RWPE2 (cell line): Measurements from ENCODE around the gene ANHX.

ENCODE experiments used
- ATAC-seq: fragments of 200-7000 bp; cut with Tn5 transposase; 3 replicates; pipeline ENCODE4 v1.9.1; 2021; ENCODE audit warnings: low read depth
- DNase-seq: peaks from one replicate; pipeline ENCODE4 v3.0.0-alpha.2; 2020; ENCODE audit warnings: low spot score
- H3K27ac ChIP-seq: fragments of 450-650 bp; 2 replicates; pipeline ENCODE4 v1.5.1; 2017; ENCODE audit warnings: mild to moderate bottlenecking; ENCODE audit not compliant: poor library complexity, severe bottlenecking
- H3K27me3 ChIP-seq: fragments of 250-450 bp; sonication (Bioruptor Pico); 2 replicates; pipeline ENCODE4 v1.5.1; 2021; ENCODE audit warnings: mild to moderate bottlenecking, moderate library complexity; ENCODE audit not compliant: insufficient read depth, poor library complexity, severe bottlenecking
- H3K36me3 ChIP-seq: fragments of 250-450 bp; sonication (Bioruptor Pico); 2 replicates; pipeline ENCODE4 v1.5.1; 2020; ENCODE audit warnings: low read depth, mild to moderate bottlenecking, moderate library complexity
- H3K4me1 ChIP-seq: fragments of 250-450 bp; sonication (Bioruptor Pico); 2 replicates; pipeline ENCODE4 v1.5.1; 2021; ENCODE audit warnings: mild to moderate bottlenecking, moderate library complexity; ENCODE audit not compliant: insufficient read depth, poor library complexity, severe bottlenecking
- H3K4me3 ChIP-seq: fragments of 250-450 bp; sonication (Bioruptor Pico); 2 replicates; pipeline ENCODE4 v1.5.1; 2021; ENCODE audit warnings: mild to moderate bottlenecking, moderate library complexity; ENCODE audit not compliant: severe bottlenecking
- H3K9me3 ChIP-seq: fragments of 250-450 bp; sonication (Bioruptor Pico); 2 replicates; pipeline ENCODE4 v1.5.1; 2021; ENCODE audit warnings: mild to moderate bottlenecking, moderate library complexity; ENCODE audit not compliant: severe bottlenecking
- CTCF ChIP-seq: fragments of 450-650 bp; IDR thresholded peaks from one replicate; pipeline ENCODE4 v1.5.1; 2017; ENCODE audit warnings: mild to moderate bottlenecking, moderate library complexity; ENCODE audit not compliant: poor library complexity, severe bottlenecking

The ANHX gene

GRCh38 chr12:133231001-133231400, 4.7 kb downstream of the ANHX start:
- Histone ChIP-seq H3K4me3 (no peak overlapping the region), H3K27ac (no peak overlapping the region), H3K36me3 (no peaks in the 10 kb centered on the region), H3K9me3 (peaks cover 8% of the 10 kb centered on the region), H3K4me1 (no peaks in the 10 kb centered on the region), H3K27me3 (no peaks in the 10 kb centered on the region)
- DNase-seq (no peak), ATAC-seq (no peak)
- no peak for TF ChIP-seq CTCF

- no peak for TF ChIP-seq CTCF
- H3K4me3 ChIP-seq, result no peak overlapping the region
These were observed 8.3 kb downstream of the ANHX start for GRCh38 chr12:133227281-133227852.

GRCh38 chr12:133226690-133227089, 9.0 kb downstream of the ANHX start:
- no peaks in the 10 kb centered on the region for H3K36me3 ChIP-seq
- H3K9me3 ChIP-seq, result peaks cover 10% of the 10 kb centered on the region
- no peaks in the 10 kb centered on the region for H3K27me3 ChIP-seq
- no peak overlapping the region for H3K4me3 ChIP-seq
- TF ChIP-seq CTCF, result no peak
- no peak for DNase-seq
- no peak overlapping the region for H3K27ac ChIP-seq
- ATAC-seq, result no peak
- no peaks in the 10 kb centered on the region for H3K4me1 ChIP-seq

More at GRCh38 chr12:133227281-133227852, 8.3 kb downstream of the ANHX start:
- no peak for ATAC-seq
- DNase-seq, result no peak
- H3K9me3 ChIP-seq, result peaks cover 10% of the 10 kb centered on the region
- H3K27ac ChIP-seq, result no peak overlapping the region
- no peaks in the 10 kb centered on the region for H3K27me3 ChIP-seq
- H3K4me1 ChIP-seq, result no peaks in the 10 kb centered on the region
- no peaks in the 10 kb centered on the region for H3K36me3 ChIP-seq

- H3K4me3 ChIP-seq, result no peak overlapping the region
- DNase-seq (no peak), ATAC-seq (no peak)
- no peaks in the 10 kb centered on the region for H3K27me3 ChIP-seq
- no peak for TF ChIP-seq CTCF
- H3K36me3 ChIP-seq, result no peaks in the 10 kb centered on the region
- peaks cover 12% of the 10 kb centered on the region for H3K9me3 ChIP-seq
- H3K4me1 ChIP-seq, result no peaks in the 10 kb centered on the region
- H3K27ac ChIP-seq, result no peak overlapping the region
These were observed 10.2 kb downstream of the ANHX start for GRCh38 chr12:133225527-133225926.

- DNase-seq, result no peak
- H3K27me3 ChIP-seq, result no peaks in the 10 kb centered on the region
- no peak for TF ChIP-seq CTCF
- no peak for ATAC-seq
- no peak overlapping the region for H3K4me3 ChIP-seq
- H3K4me1 ChIP-seq, result no peaks in the 10 kb centered on the region
- H3K27ac ChIP-seq, result no peak overlapping the region
- H3K36me3 ChIP-seq, result no peaks in the 10 kb centered on the region
- peaks cover 12% of the 10 kb centered on the region for H3K9me3 ChIP-seq
These were observed 13.5 kb downstream of the ANHX start for GRCh38 chr12:133222211-133222610.
